GM23338 (cell line): ENCODE results near the gene ADA. TPM values are rescaled to one million over a fixed set of nuclear protein-coding genes. Genes with fewer than 3 reads are reported as not detected.

Source experiments
- ATAC-seq: fragments of 200-7000 bp; cut with Tn5 transposase; 3 replicates; pipeline ENCODE4 v1.9.1; 2020
- DNase-seq: peaks from one replicate; pipeline ENCODE4 v3.0.0-alpha.2; 2015; ENCODE audit warnings: low spot score
- H2AFZ ChIP-seq: fragments of 200-600 bp; sonication (generic); 2 replicates; pipeline ENCODE4 v1.8.0; 2016; ENCODE audit warnings: antibody characterized with exemption, mild to moderate bottlenecking, moderate library complexity
- H3F3A ChIP-seq: fragments of 200-600 bp; sonication (generic); replicated peaks from 2 replicates; pipeline ENCODE4 v1.8.0; 2017; ENCODE audit warnings: antibody characterized with exemption, mixed run types, low read depth
- H3K27ac ChIP-seq: fragments of 200-600 bp; sonication (generic); 2 replicates; pipeline ENCODE4 v1.6.1; 2016; ENCODE audit warnings: low read depth
- H3K27me3 ChIP-seq: fragments of 200-600 bp; sonication (generic); 2 replicates; pipeline ENCODE4 v1.8.0; 2016; ENCODE audit warnings: mild to moderate bottlenecking, mixed run types, moderate library complexity; ENCODE audit not compliant: insufficient read depth
- H3K36me3 ChIP-seq: fragments of 200-600 bp; sonication (generic); 2 replicates; pipeline ENCODE4 v1.8.0; 2016; ENCODE audit warnings: mild to moderate bottlenecking; ENCODE audit not compliant: insufficient read depth
- H3K4me1 ChIP-seq: fragments of 200-600 bp; sonication (generic); 2 replicates; pipeline ENCODE4 v1.8.0; 2016; ENCODE audit warnings: mild to moderate bottlenecking, moderate library complexity; ENCODE audit not compliant: insufficient read depth
- H3K4me2 ChIP-seq: fragments of 200-600 bp; sonication (generic); 2 replicates; pipeline ENCODE4 v1.7.1; 2017; ENCODE audit warnings: mixed run types
- H3K4me3 ChIP-seq: fragments of 200-600 bp; sonication (generic); 2 replicates; pipeline ENCODE4 v1.6.1; 2016; ENCODE audit warnings: mixed run types
- H3K79me2 ChIP-seq: fragments of 200-600 bp; sonication (generic); replicated peaks from 2 replicates; pipeline ENCODE4 v1.8.0; 2017; ENCODE audit warnings: mild to moderate bottlenecking; ENCODE audit not compliant: insufficient read depth
- H3K9me2 ChIP-seq: fragments of 200-600 bp; sonication (generic); 2 replicates; pipeline ENCODE4 v1.8.0; 2017; ENCODE audit not compliant: insufficient read depth
- H4K20me1 ChIP-seq: fragments of 200-600 bp; sonication (generic); replicated peaks from 2 replicates; pipeline ENCODE4 v1.8.0; 2017; ENCODE audit warnings: mild to moderate bottlenecking; ENCODE audit not compliant: insufficient read depth
- H3K27ac Mint-ChIP-seq: 2 replicates; pipeline ENCODE4 v1.8.0; 2020; ENCODE audit warnings: inconsistent platforms, mild to moderate bottlenecking, moderate library complexity, mixed read lengths
- H3K27me3 Mint-ChIP-seq: 3 replicates; pipeline ENCODE4 v1.8.0; 2022; ENCODE audit warnings: low read depth, mild to moderate bottlenecking, moderate library complexity, mixed read lengths, inconsistent platforms; ENCODE audit not compliant: insufficient read depth, poor library complexity
- H3K36me3 Mint-ChIP-seq: 3 replicates; pipeline ENCODE4 v1.8.0; 2021; ENCODE audit warnings: low read depth, mild to moderate bottlenecking, inconsistent platforms, moderate library complexity, mixed read lengths
- H3K4me1 Mint-ChIP-seq: 3 replicates; pipeline ENCODE4 v1.8.0; 2020; ENCODE audit warnings: mild to moderate bottlenecking, inconsistent platforms, mixed read lengths
- H3K4me3 Mint-ChIP-seq: 3 replicates; pipeline ENCODE4 v1.8.0; 2021; ENCODE audit warnings: moderate library complexity, mild to moderate bottlenecking, inconsistent platforms, mixed read lengths
- H3K9me3 Mint-ChIP-seq: 3 replicates; pipeline ENCODE4 v1.8.0; 2020; ENCODE audit warnings: moderate library complexity, mild to moderate bottlenecking, inconsistent platforms, mixed read lengths
- CREB1 ChIP-seq: fragments of 250-450 bp; sonication (Bioruptor Pico); IDR thresholded peaks from 2 replicates; pipeline ENCODE4 v1.5.0; 2020; ENCODE audit warnings: low read depth, mild to moderate bottlenecking, moderate library complexity
- CTCF ChIP-seq, 2 experiments: fragments of 200-600 bp in 1 of 2; sonication (generic) in 1 of 2; conservative IDR thresholded peaks; 2 replicates each; pipeline versions ENCODE4 v1.5.1 to v1.6.1; 2016 to 2017; ENCODE audit warnings: antibody characterized with exemption in 2 of 2, low read depth in 2 of 2, mild to moderate bottlenecking in 2 of 2, moderate library complexity in 1 of 2
- ETS1 ChIP-seq: IDR thresholded peaks from 2 replicates; pipeline ENCODE4 v1.6.1; 2016; ENCODE audit warnings: antibody characterized with exemption
- EZH2 ChIP-seq: fragments of 200-600 bp; sonication (generic); IDR thresholded peaks from one replicate; pipeline ENCODE4 v1.8.0; 2017; ENCODE audit warnings: antibody characterized with exemption, mild to moderate bottlenecking, low read depth; ENCODE audit not compliant: unreplicated experiment
- JUNB ChIP-seq: IDR thresholded peaks from one replicate; pipeline ENCODE4 v1.6.1; 2016; ENCODE audit warnings: antibody characterized with exemption; ENCODE audit not compliant: unreplicated experiment
- NANOG ChIP-seq: IDR thresholded peaks from 2 replicates; pipeline ENCODE4 v1.6.1; 2016; ENCODE audit warnings: antibody characterized with exemption, borderline replicate concordance
- POLR2AphosphoS5 ChIP-seq: IDR thresholded peaks from 2 replicates; pipeline ENCODE4 v1.6.1; 2016; ENCODE audit warnings: antibody characterized with exemption, low read depth
- REST ChIP-seq: IDR thresholded peaks from one replicate; pipeline ENCODE4 v1.6.1; 2018; ENCODE audit warnings: antibody characterized with exemption; ENCODE audit not compliant: unreplicated experiment
- ZNF114 ChIP-seq: fragments of 250-450 bp; sonication (Bioruptor Pico); IDR thresholded peaks from 2 replicates; pipeline ENCODE4 v1.5.0; 2020; ENCODE audit warnings: mild to moderate bottlenecking, moderate library complexity
- ZNF331 ChIP-seq: fragments of 250-450 bp; sonication (Bioruptor Pico); IDR thresholded peaks from 2 replicates; pipeline ENCODE4 v1.5.0; 2020; ENCODE audit warnings: low read depth, mild to moderate bottlenecking, moderate library complexity
- ZNF462 ChIP-seq: fragments of 250-450 bp; sonication (Bioruptor Pico); IDR thresholded peaks from 2 replicates; pipeline ENCODE4 v1.5.0; 2020; ENCODE audit warnings: mild to moderate bottlenecking, moderate library complexity
- polyA plus RNA-seq: library from polyadenylated mRNA; unstranded; fragments of >200 nt; fragmentation: Nextera tagmentation; extraction: Ambion mirVana; gene quantifications from 2 replicates; pipeline ENCODE4 v1.2.1, GENCODE V29; 2016
- total RNA-seq: library from RNA; depleted of rRNA; stranded (reverse); fragments of >200 nt; shearing (Covaris generic); gene quantifications from 2 replicates; pipeline ENCODE4 v1.2.3, GENCODE V29; 2014

ADA gene
- total and polyA plus RNA-seq, 2 experiments from 2014 or later, result 15.8 to 16.2 TPM

- H3F3A ChIP-seq, result no peaks in the 10 kb centered on the region
- no peaks in the 10 kb centered on the region for H3K9me2 ChIP-seq
- peaks cover 5% of the 10 kb centered on the region for H3K4me1 ChIP-seq
- ATAC-seq (no peak), DNase-seq (no peak)
- H3K36me3 ChIP-seq, result no peaks in the 10 kb centered on the region
- no peak overlapping the region for H3K4me3 ChIP-seq
- Mint-ChIP-seq H3K27ac (no peak overlapping the region), H3K4me1 (peaks cover 13% of the 10 kb centered on the region; the same call in 2 of the 3 replicates), H3K27me3 (peaks cover 5% of the 10 kb centered on the region), H3K36me3 (no peaks in the 10 kb centered on the region; the same call in 2 of the 3 replicates), H3K9me3 (no peaks in the 10 kb centered on the region), H3K4me3 (no peak overlapping the region)
- no peaks in the 10 kb centered on the region for H3K27me3 ChIP-seq
- no peak overlapping the region for H3K27ac ChIP-seq
- TF ChIP-seq CTCF (conservative IDR thresholded peaks at IDR 0.05; ENCODE audit: low read depth in 2 of 2) (no peak), ZNF114 (CRISPR knock-in tag) (no peak), CREB1 (no peak), ZNF331 (CRISPR knock-in tag) (no peak), EZH2 (no peak), NANOG (no peak), ZNF462 (CRISPR knock-in tag) (no peak), REST (no peak), POLR2AphosphoS5 (no peak), ETS1 (no peak), JUNB (no peak)
- no peaks in the 10 kb centered on the region; the same call in 1 of the 2 replicates for H4K20me1 ChIP-seq
- H3K79me2 ChIP-seq, result no peaks in the 10 kb centered on the region
- no peak overlapping the region for H3K4me2 ChIP-seq
- no peak overlapping the region for H2AFZ ChIP-seq
Measured at GRCh38 chr20:44606725-44607441, 44.6 kb downstream of the ADA start.
